HEK293 (cell line): ENCODE data around the gene PCP4.

Experiments used
- CTCF ChIP-seq: fragments of 450-650 bp; formaldehyde crosslinking; IDR thresholded peaks from 2 replicates; pipeline ENCODE4 v1.5.1; 2016; ENCODE audit warnings: missing biosample characterization, missing genetic modification characterization
- ELK4 ChIP-seq: IDR thresholded peaks from 2 replicates; pipeline ENCODE4 v1.6.1; 2011; ENCODE audit warnings: mild to moderate bottlenecking, low read depth, low read length, borderline replicate concordance
- KLF1 ChIP-seq: fragments of 450-650 bp; formaldehyde crosslinking; IDR thresholded peaks from 2 replicates; pipeline ENCODE4 v1.5.1; 2016; ENCODE audit warnings: missing biosample characterization, missing genetic modification characterization

- TF ChIP-seq CTCF, result no peak
- TF ChIP-seq KLF1 (tag by site-specific recombination), result no peak
- TF ChIP-seq ELK4, result no peak
These were observed 89.3 kb downstream of the PCP4 start for GRCh38 chr21:39956586-39956985.
